HG03095 (cell line): Measurements from ENCODE around the gene PDE4DIP.
"Not testable (repeated sequence)": the region's sequence is repeated elsewhere in the genome, so short reads cannot be mapped to it uniquely, and the experiment has no call there.

Source experiments
- ATAC-seq: cut with Tn5 transposase; IDR thresholded peaks from one replicate; pipeline ENCODE4 v1.9.1; 2021; ENCODE audit warnings: moderate library complexity; ENCODE audit not compliant: unreplicated experiment

PDE4DIP gene

GRCh38 chr1:149064611-149065010 lies 220.4 kb downstream of the PDE4DIP start:
- not testable (repeated sequence) for ATAC-seq

- ATAC-seq = not testable (repeated sequence)
Measured at GRCh38 chr1:149075505-149076127, 231.4 kb downstream of the PDE4DIP start.
